OCI-LY3 (cell line): ENCODE measurements around the gene ENOX2.

Experiments
- CTCF ChIP-seq: fragments of 200-600, 300-600 bp; sonication (generic); IDR thresholded peaks from 2 replicates; pipeline ENCODE4 v1.5.1; 2014; ENCODE audit warnings: antibody characterized with exemption, low read length, low read depth
- EZH2phosphoT487 ChIP-seq: fragments of 200-600 bp; shearing (Covaris generic); IDR thresholded peaks from 2 replicates; pipeline ENCODE4 v1.6.1; 2018; ENCODE audit warnings: antibody characterized with exemption, mixed run types, low read depth

GRCh38 chrX:130758072-130758471 lies 144.9 kb downstream of the ENOX2 start:
- no peak for TF ChIP-seq EZH2phosphoT487
- no peak for TF ChIP-seq CTCF
